Activated effector memory CD4-positive, alpha-beta T cell treated with anti-CD3 and anti-CD28 coated beads, Interleukin-2, amount 50 U/mL, for 16 hours (primary cell): ENCODE data around the gene PFKFB2.

Experiments used
- DNase-seq: peaks from one replicate; pipeline ENCODE4 v3.0.0-alpha.2; 2020

Gene PFKFB2

GRCh38 chr1:207069858-207070506 lies 16.9 kb downstream of the PFKFB2 start:
- no peak for DNase-seq

GRCh38 chr1:207070811-207071210 lies 17.7 kb downstream of the PFKFB2 start:
- no peak for DNase-seq

GRCh38 chr1:207071426-207071825 lies 18.4 kb downstream of the PFKFB2 start:
- DNase-seq, result no peak

GRCh38 chr1:207072233-207072632 lies 19.2 kb downstream of the PFKFB2 start:
- DNase-seq, result no peak

- DNase-seq, result no peak
Observed at GRCh38 chr1:207073906-207074820, 21.1 kb downstream of the PFKFB2 start.

GRCh38 chr1:207076181-207076955 lies 23.3 kb downstream of the PFKFB2 start:
- DNase-seq, result no peak

GRCh38 chr1:207077012-207077411 lies 23.9 kb downstream of the PFKFB2 start:
- DNase-seq, result no peak

- DNase-seq, result peak; percentile 74
Observed at GRCh38 chr1:207077470-207078377, 24.6 kb downstream of the PFKFB2 start.

- no peak for DNase-seq
Observed at GRCh38 chr1:207078578-207079132, 25.6 kb downstream of the PFKFB2 start.

GRCh38 chr1:207079706-207080241 lies 26.7 kb downstream of the PFKFB2 start:
- no peak for DNase-seq

- no peak for DNase-seq
Observed at GRCh38 chr1:207081088-207081487, 28.0 kb downstream of the PFKFB2 start.

- DNase-seq, result no peak
Observed at GRCh38 chr1:207081806-207082205, 28.7 kb downstream of the PFKFB2 start.

GRCh38 chr1:207084232-207084631 lies 31.2 kb downstream of the PFKFB2 start:
- no peak for DNase-seq

GRCh38 chr1:207084701-207085180 lies 31.7 kb downstream of the PFKFB2 start:
- DNase-seq, result peak; percentile 73

GRCh38 chr1:207085887-207086286 lies 32.8 kb downstream of the PFKFB2 start:
- no peak for DNase-seq

GRCh38 chr1:207088161-207088560 lies 35.1 kb downstream of the PFKFB2 start:
- DNase-seq, result no peak

- DNase-seq, result no peak
Observed at GRCh38 chr1:207088701-207089626, 35.9 kb downstream of the PFKFB2 start, which contains the start of gene C4BPB. TSS of gene C4BPB (plus strand) at chr1:207088860. CDS start at chr1:207089532, 672 bp downstream.

GRCh38 chr1:207089627-207090355 lies 36.7 kb downstream of the PFKFB2 start:
- no peak for DNase-seq

GRCh38 chr1:207091200-207091908 lies 38.3 kb downstream of the PFKFB2 start:
- DNase-seq, result no peak
